Keratinocyte (primary cell): ENCODE data around the gene LIPJ.

Experiments used
- EZH2 ChIP-seq: IDR thresholded peaks from one replicate; pipeline ENCODE4 v1.6.1; 2012; ENCODE audit warnings: inconsistent platforms, mild to moderate bottlenecking, low read length, moderate library complexity
- TF ChIP-seq, protein P1 (sequence below), 3 experiments: IDR thresholded peaks in 1 of 3; conservative IDR thresholded peaks in 1 of 3; optimal IDR thresholded peaks in 1 of 3; 2 replicates in 2 of 3; 3 replicates in 1 of 3; pipeline versions ENCODE3 to v1.5.1; 2011; ENCODE audit warnings: low read length in 3 of 3, mild to moderate bottlenecking in 3 of 3, moderate library complexity in 2 of 3, control low read depth in 1 of 3, inconsistent platforms in 1 of 3; ENCODE audit not compliant: insufficient read depth in 2 of 3; ENCODE audit errors: extremely low read depth in 1 of 3

DNA sequence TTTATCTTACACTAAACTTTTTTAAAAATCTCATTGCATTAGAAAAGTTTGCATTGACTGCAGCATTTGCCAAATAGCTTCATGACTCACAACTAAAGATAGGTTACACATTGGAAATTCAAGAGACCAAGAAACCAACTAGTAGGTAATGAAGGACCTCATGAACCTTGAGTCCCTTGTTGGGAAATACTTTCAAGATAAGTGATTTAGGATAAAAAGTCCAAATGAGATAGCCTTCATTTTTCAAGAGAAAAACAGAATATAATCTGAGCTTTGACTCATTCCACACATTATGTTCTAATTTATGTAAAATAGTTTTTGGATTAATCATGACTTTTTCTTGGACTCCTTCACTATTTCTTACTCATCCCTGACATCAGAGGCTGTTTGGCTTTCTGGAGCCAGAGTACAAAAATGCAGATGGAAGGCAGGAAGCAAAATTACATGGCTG is 64.6 kb downstream of the LIPJ start:
- TF ChIP-seq EZH2 = no peak
- TF ChIP-seq, protein P1, sequence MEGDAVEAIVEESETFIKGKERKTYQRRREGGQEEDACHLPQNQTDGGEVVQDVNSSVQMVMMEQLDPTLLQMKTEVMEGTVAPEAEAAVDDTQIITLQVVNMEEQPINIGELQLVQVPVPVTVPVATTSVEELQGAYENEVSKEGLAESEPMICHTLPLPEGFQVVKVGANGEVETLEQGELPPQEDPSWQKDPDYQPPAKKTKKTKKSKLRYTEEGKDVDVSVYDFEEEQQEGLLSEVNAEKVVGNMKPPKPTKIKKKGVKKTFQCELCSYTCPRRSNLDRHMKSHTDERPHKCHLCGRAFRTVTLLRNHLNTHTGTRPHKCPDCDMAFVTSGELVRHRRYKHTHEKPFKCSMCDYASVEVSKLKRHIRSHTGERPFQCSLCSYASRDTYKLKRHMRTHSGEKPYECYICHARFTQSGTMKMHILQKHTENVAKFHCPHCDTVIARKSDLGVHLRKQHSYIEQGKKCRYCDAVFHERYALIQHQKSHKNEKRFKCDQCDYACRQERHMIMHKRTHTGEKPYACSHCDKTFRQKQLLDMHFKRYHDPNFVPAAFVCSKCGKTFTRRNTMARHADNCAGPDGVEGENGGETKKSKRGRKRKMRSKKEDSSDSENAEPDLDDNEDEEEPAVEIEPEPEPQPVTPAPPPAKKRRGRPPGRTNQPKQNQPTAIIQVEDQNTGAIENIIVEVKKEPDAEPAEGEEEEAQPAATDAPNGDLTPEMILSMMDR (optimal IDR thresholded peaks at IDR 0.05 in 1 of 3, IDR thresholded peaks at IDR 0.05 in 1 of 3, conservative IDR thresholded peaks at IDR 0.05 in 1 of 3; ENCODE audit: extremely low read depth in 1 of 3, insufficient read depth in 2 of 3, low read length in 3 of 3) = no peak
